LHCN-M2 (cell line): ENCODE data around the gene ZP3. TPM values are rescaled to one million over a fixed set of nuclear protein-coding genes. Genes with fewer than 3 reads are reported as not detected.
"Not testable (repeated sequence)": the region's sequence is repeated elsewhere in the genome, so short reads cannot be mapped to it uniquely, and the experiment has no call there.

Experiments used
- DNase-seq: peaks from one replicate; pipeline ENCODE4 v3.0.0-alpha.2; 2012; ENCODE audit warnings: low read depth
- total RNA-seq: library from RNA; depleted of rRNA; stranded (reverse); fragments of >200 nt; gene quantifications from 2 replicates; pipeline ENCODE4 v1.2.3, GENCODE V29; 2014

Gene ZP3
- total RNA-seq, 1 experiment from 2014 or later: 2.7 TPM

- not testable (repeated sequence) for DNase-seq
Observed at GRCh38 chr7:76440404-76440803, 15.7 kb downstream of the ZP3 start.

GRCh38 chr7:76441792-76442191, 17.0 kb downstream of the ZP3 start:
- DNase-seq: not testable (repeated sequence)

- not testable (repeated sequence) for DNase-seq
Observed at GRCh38 chr7:76442664-76443446, 18.1 kb downstream of the ZP3 start.

- not testable (repeated sequence) for DNase-seq
Observed at GRCh38 chr7:76443846-76444245, 19.1 kb downstream of the ZP3 start.

- DNase-seq: peak; percentile 68
Observed at GRCh38 chr7:76445577-76446008, 20.8 kb downstream of the ZP3 start.

- not testable (repeated sequence) for DNase-seq
Observed at GRCh38 chr7:76457017-76457416, 32.3 kb downstream of the ZP3 start.

- not testable (repeated sequence) for DNase-seq
Observed at GRCh38 chr7:76458504-76458903, 33.8 kb downstream of the ZP3 start.

- not testable (repeated sequence) for DNase-seq
Observed at GRCh38 chr7:76460767-76461166, 36.0 kb downstream of the ZP3 start.

GRCh38 chr7:76461464-76462101, 36.8 kb downstream of the ZP3 start, which contains the start of gene DTX2:
Gene DTX2, plus strand, starts transcription at chr7:76461709. Its CDS starts 18,801 bp downstream, at chr7:76480510.
- not testable (repeated sequence) for DNase-seq

GRCh38 chr7:76462271-76462882, 37.6 kb downstream of the ZP3 start:
- DNase-seq: not testable (repeated sequence)

GRCh38 chr7:76464959-76465358, 40.2 kb downstream of the ZP3 start:
- DNase-seq: not testable (repeated sequence)

- DNase-seq: not testable (repeated sequence)
Observed at GRCh38 chr7:76465950-76466349, 41.2 kb downstream of the ZP3 start.

- DNase-seq: not testable (repeated sequence)
Observed at GRCh38 chr7:76467743-76468404, 43.1 kb downstream of the ZP3 start.

GRCh38 chr7:76471556-76472221, 46.9 kb downstream of the ZP3 start:
- DNase-seq: not testable (repeated sequence)

- not testable (repeated sequence) for DNase-seq
Observed at GRCh38 chr7:76473097-76473496, 48.3 kb downstream of the ZP3 start.

GRCh38 chr7:76476280-76476679, 51.5 kb downstream of the ZP3 start:
- DNase-seq: not testable (repeated sequence)

- not testable (repeated sequence) for DNase-seq
Observed at GRCh38 chr7:76476742-76477474, 52.2 kb downstream of the ZP3 start.

- not testable (repeated sequence) for DNase-seq
Observed at GRCh38 chr7:76479628-76480027, 54.9 kb downstream of the ZP3 start.

GRCh38 chr7:76480403-76481253, 55.9 kb downstream of the ZP3 start:
- DNase-seq: not testable (repeated sequence)
